HT1080 (cell line): ENCODE results near the gene WRAP73. TPM values are rescaled to one million over a fixed set of nuclear protein-coding genes. Genes with fewer than 3 reads are reported as not detected.

Experiments used
- total RNA-seq: library from RNA; depleted of rRNA; stranded (reverse); fragments of >200 nt; shearing (Covaris generic); gene quantifications from 2 replicates; pipeline ENCODE4 v1.2.3, GENCODE V29; 2014; rRNA removed

Gene WRAP73
- total RNA-seq, 1 experiment from 2014 or later = 64.5 TPM

Other genes starting within 250 kb of the WRAP73 start
- gene ARHGEF16, start 195.4 kb downstream of the WRAP73 start, total RNA-seq = 0.05 and 0.23 TPM in 2 replicates
- 0.10 and 0.92 TPM in 2 replicates for gene MEGF6, start 38.6 kb downstream of the WRAP73 start, total RNA-seq
- 9.4 and 14.4 TPM in 2 replicates for gene TPRG1L, start 25.1 kb downstream of the WRAP73 start, total RNA-seq
- gene TP73, start 2.4 kb upstream of the WRAP73 start, total RNA-seq = 0.27 TPM in 1 of 2 replicates, not detected in the other
- not detected in 2 replicates for gene CCDC27, start 102.3 kb upstream of the WRAP73 start, total RNA-seq
- gene SMIM1, start 122.6 kb upstream of the WRAP73 start, total RNA-seq = 0.26 and 1.1 TPM in 2 replicates
- 46.2 and 59.1 TPM in 2 replicates for gene LRRC47, start 146.4 kb upstream of the WRAP73 start, total RNA-seq
- gene CEP104, start 207.1 kb upstream of the WRAP73 start, total RNA-seq = 16.1 and 22.8 TPM in 2 replicates
- 8.1 and 8.9 TPM in 2 replicates for gene DFFB, start 207.4 kb upstream of the WRAP73 start, total RNA-seq